GM23338 (cell line): ENCODE data around the gene NCOR2. TPM values are rescaled to one million over a fixed set of nuclear protein-coding genes. Genes with fewer than 3 reads are reported as not detected.

ENCODE experiments used
- ATAC-seq: fragments of 200-7000 bp; cut with Tn5 transposase; 3 replicates; pipeline ENCODE4 v1.9.1; 2020
- DNase-seq: peaks from one replicate; pipeline ENCODE4 v3.0.0-alpha.2; 2015; ENCODE audit warnings: low spot score
- H2AFZ ChIP-seq: fragments of 200-600 bp; sonication (generic); 2 replicates; pipeline ENCODE4 v1.8.0; 2016; ENCODE audit warnings: antibody characterized with exemption, mild to moderate bottlenecking, moderate library complexity
- H3F3A ChIP-seq: fragments of 200-600 bp; sonication (generic); replicated peaks from 2 replicates; pipeline ENCODE4 v1.8.0; 2017; ENCODE audit warnings: antibody characterized with exemption, mixed run types, low read depth
- H3K27ac ChIP-seq: fragments of 200-600 bp; sonication (generic); 2 replicates; pipeline ENCODE4 v1.6.1; 2016; ENCODE audit warnings: low read depth
- H3K27me3 ChIP-seq: fragments of 200-600 bp; sonication (generic); 2 replicates; pipeline ENCODE4 v1.8.0; 2016; ENCODE audit warnings: mild to moderate bottlenecking, mixed run types, moderate library complexity; ENCODE audit not compliant: insufficient read depth
- H3K36me3 ChIP-seq: fragments of 200-600 bp; sonication (generic); 2 replicates; pipeline ENCODE4 v1.8.0; 2016; ENCODE audit warnings: mild to moderate bottlenecking; ENCODE audit not compliant: insufficient read depth
- H3K4me1 ChIP-seq: fragments of 200-600 bp; sonication (generic); 2 replicates; pipeline ENCODE4 v1.8.0; 2016; ENCODE audit warnings: mild to moderate bottlenecking, moderate library complexity; ENCODE audit not compliant: insufficient read depth
- H3K4me2 ChIP-seq: fragments of 200-600 bp; sonication (generic); 2 replicates; pipeline ENCODE4 v1.7.1; 2017; ENCODE audit warnings: mixed run types
- H3K4me3 ChIP-seq: fragments of 200-600 bp; sonication (generic); 2 replicates; pipeline ENCODE4 v1.6.1; 2016; ENCODE audit warnings: mixed run types
- H3K79me2 ChIP-seq: fragments of 200-600 bp; sonication (generic); replicated peaks from 2 replicates; pipeline ENCODE4 v1.8.0; 2017; ENCODE audit warnings: mild to moderate bottlenecking; ENCODE audit not compliant: insufficient read depth
- H3K9me2 ChIP-seq: fragments of 200-600 bp; sonication (generic); 2 replicates; pipeline ENCODE4 v1.8.0; 2017; ENCODE audit not compliant: insufficient read depth
- H4K20me1 ChIP-seq: fragments of 200-600 bp; sonication (generic); replicated peaks from 2 replicates; pipeline ENCODE4 v1.8.0; 2017; ENCODE audit warnings: mild to moderate bottlenecking; ENCODE audit not compliant: insufficient read depth
- H3K27ac Mint-ChIP-seq: 2 replicates; pipeline ENCODE4 v1.8.0; 2020; ENCODE audit warnings: inconsistent platforms, mild to moderate bottlenecking, moderate library complexity, mixed read lengths
- H3K27me3 Mint-ChIP-seq: 3 replicates; pipeline ENCODE4 v1.8.0; 2022; ENCODE audit warnings: low read depth, mild to moderate bottlenecking, moderate library complexity, mixed read lengths, inconsistent platforms; ENCODE audit not compliant: insufficient read depth, poor library complexity
- H3K36me3 Mint-ChIP-seq: 3 replicates; pipeline ENCODE4 v1.8.0; 2021; ENCODE audit warnings: low read depth, mild to moderate bottlenecking, inconsistent platforms, moderate library complexity, mixed read lengths
- H3K4me1 Mint-ChIP-seq: 3 replicates; pipeline ENCODE4 v1.8.0; 2020; ENCODE audit warnings: mild to moderate bottlenecking, inconsistent platforms, mixed read lengths
- H3K4me3 Mint-ChIP-seq: 3 replicates; pipeline ENCODE4 v1.8.0; 2021; ENCODE audit warnings: moderate library complexity, mild to moderate bottlenecking, inconsistent platforms, mixed read lengths
- H3K9me3 Mint-ChIP-seq: 3 replicates; pipeline ENCODE4 v1.8.0; 2020; ENCODE audit warnings: moderate library complexity, mild to moderate bottlenecking, inconsistent platforms, mixed read lengths
- CTCF ChIP-seq, 2 experiments: fragments of 200-600 bp in 1 of 2; sonication (generic) in 1 of 2; conservative IDR thresholded peaks; 2 replicates each; pipeline versions ENCODE4 v1.5.1 to v1.6.1; 2016 to 2017; ENCODE audit warnings: antibody characterized with exemption in 2 of 2, low read depth in 2 of 2, mild to moderate bottlenecking in 2 of 2, moderate library complexity in 1 of 2
- EZH2 ChIP-seq: fragments of 200-600 bp; sonication (generic); IDR thresholded peaks from one replicate; pipeline ENCODE4 v1.8.0; 2017; ENCODE audit warnings: antibody characterized with exemption, mild to moderate bottlenecking, low read depth; ENCODE audit not compliant: unreplicated experiment
- EZH2phosphoT487 ChIP-seq: fragments of 200-600 bp; sonication (generic); IDR thresholded peaks from one replicate; pipeline ENCODE4 v1.8.1; 2018; ENCODE audit warnings: antibody characterized with exemption; ENCODE audit not compliant: unreplicated experiment
- JUNB ChIP-seq: IDR thresholded peaks from one replicate; pipeline ENCODE4 v1.6.1; 2016; ENCODE audit warnings: antibody characterized with exemption; ENCODE audit not compliant: unreplicated experiment
- NANOG ChIP-seq: IDR thresholded peaks from 2 replicates; pipeline ENCODE4 v1.6.1; 2016; ENCODE audit warnings: antibody characterized with exemption, borderline replicate concordance
- STAT1 ChIP-seq: IDR thresholded peaks from one replicate; pipeline ENCODE4 v1.6.1; 2016; ENCODE audit warnings: antibody characterized with exemption; ENCODE audit not compliant: unreplicated experiment
- ZNF114 ChIP-seq: fragments of 250-450 bp; sonication (Bioruptor Pico); IDR thresholded peaks from 2 replicates; pipeline ENCODE4 v1.5.0; 2020; ENCODE audit warnings: mild to moderate bottlenecking, moderate library complexity
- ZNF331 ChIP-seq: fragments of 250-450 bp; sonication (Bioruptor Pico); IDR thresholded peaks from 2 replicates; pipeline ENCODE4 v1.5.0; 2020; ENCODE audit warnings: low read depth, mild to moderate bottlenecking, moderate library complexity
- polyA plus RNA-seq: library from polyadenylated mRNA; unstranded; fragments of >200 nt; fragmentation: Nextera tagmentation; extraction: Ambion mirVana; gene quantifications from 2 replicates; pipeline ENCODE4 v1.2.1, GENCODE V29; 2016
- total RNA-seq: library from RNA; depleted of rRNA; stranded (reverse); fragments of >200 nt; shearing (Covaris generic); gene quantifications from 2 replicates; pipeline ENCODE4 v1.2.3, GENCODE V29; 2014
- TF ChIP-seq, protein P1 (sequence below): IDR thresholded peaks from 2 replicates; pipeline ENCODE4 v1.6.1; 2016; ENCODE audit warnings: antibody characterized with exemption
- TF ChIP-seq, protein P2 (sequence below): IDR thresholded peaks from one replicate; pipeline ENCODE4 v1.6.1; 2018; ENCODE audit warnings: antibody characterized with exemption; ENCODE audit not compliant: unreplicated experiment
- TF ChIP-seq, protein P3 (sequence below): fragments of 250-450 bp; sonication (Bioruptor Pico); IDR thresholded peaks from 2 replicates; pipeline ENCODE4 v1.5.0; 2020; ENCODE audit warnings: mild to moderate bottlenecking, moderate library complexity

NCOR2 gene
- total and polyA plus RNA-seq, 2 experiments from 2014 or later, result 69.6 to 190 TPM

DNA sequence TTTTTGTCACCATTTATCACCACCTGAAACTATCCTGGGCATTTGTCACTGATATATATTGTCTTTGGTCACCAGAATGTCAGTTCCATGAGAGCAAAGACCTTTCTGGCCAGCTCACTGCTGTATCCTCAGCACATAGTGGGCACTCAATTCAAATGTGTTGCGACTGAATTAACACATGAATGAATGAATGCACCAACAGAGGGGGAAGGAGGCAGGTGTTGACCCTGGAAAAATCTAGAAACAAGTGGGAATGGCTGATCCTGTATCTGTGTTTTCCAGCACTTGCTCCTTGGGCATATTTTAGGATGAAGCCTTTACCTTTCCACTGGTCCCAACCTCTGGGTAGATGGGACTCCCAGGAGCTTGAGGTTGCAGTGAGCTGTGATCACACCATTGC is 3.4 kb upstream of the NCOR2 start (continued):
- TF ChIP-seq, protein P1, sequence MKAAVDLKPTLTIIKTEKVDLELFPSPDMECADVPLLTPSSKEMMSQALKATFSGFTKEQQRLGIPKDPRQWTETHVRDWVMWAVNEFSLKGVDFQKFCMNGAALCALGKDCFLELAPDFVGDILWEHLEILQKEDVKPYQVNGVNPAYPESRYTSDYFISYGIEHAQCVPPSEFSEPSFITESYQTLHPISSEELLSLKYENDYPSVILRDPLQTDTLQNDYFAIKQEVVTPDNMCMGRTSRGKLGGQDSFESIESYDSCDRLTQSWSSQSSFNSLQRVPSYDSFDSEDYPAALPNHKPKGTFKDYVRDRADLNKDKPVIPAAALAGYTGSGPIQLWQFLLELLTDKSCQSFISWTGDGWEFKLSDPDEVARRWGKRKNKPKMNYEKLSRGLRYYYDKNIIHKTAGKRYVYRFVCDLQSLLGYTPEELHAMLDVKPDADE, result no peak
- TF ChIP-seq STAT1 (no peak), NANOG (no peak), JUNB (no peak)

- no peak for DNase-seq
- peak overlapping the region; percentile 63; the same call in 1 of the 2 replicates for H2AFZ ChIP-seq
- H3K4me1 Mint-ChIP-seq, result peaks cover 37% of the 10 kb centered on the region
- H3K4me1 ChIP-seq, result peaks cover 29% of the 10 kb centered on the region
- H3K4me3 ChIP-seq, result peak overlapping the region; percentile 84
- no peaks in the 10 kb centered on the region for H3K36me3 Mint-ChIP-seq
- peak overlapping the region; percentile 51 for H3K27ac ChIP-seq
- H3F3A ChIP-seq, result peaks cover 16% of the 10 kb centered on the region; the same call in 1 of the 2 replicates
- H4K20me1 ChIP-seq, result peaks cover 10% of the 10 kb centered on the region
- peaks cover 24% of the 10 kb centered on the region for H3K79me2 ChIP-seq
- peak overlapping the region; percentile 14; the same call in 2 of the 3 replicates for H3K4me3 Mint-ChIP-seq
- peaks cover 15% of the 10 kb centered on the region for H3K27me3 Mint-ChIP-seq
- no peaks in the 10 kb centered on the region for H3K9me2 ChIP-seq
- peak overlapping the region; percentile 51; the same call in 1 of the 2 replicates for H3K27ac Mint-ChIP-seq
- H3K36me3 ChIP-seq, result no peaks in the 10 kb centered on the region
- no peaks in the 10 kb centered on the region for H3K9me3 Mint-ChIP-seq
- H3K27me3 ChIP-seq, result no peaks in the 10 kb centered on the region
- H3K4me2 ChIP-seq, result peak overlapping the region; percentile 95
- no peak for ATAC-seq
- no peak for TF ChIP-seq EZH2
- TF ChIP-seq, protein P2, sequence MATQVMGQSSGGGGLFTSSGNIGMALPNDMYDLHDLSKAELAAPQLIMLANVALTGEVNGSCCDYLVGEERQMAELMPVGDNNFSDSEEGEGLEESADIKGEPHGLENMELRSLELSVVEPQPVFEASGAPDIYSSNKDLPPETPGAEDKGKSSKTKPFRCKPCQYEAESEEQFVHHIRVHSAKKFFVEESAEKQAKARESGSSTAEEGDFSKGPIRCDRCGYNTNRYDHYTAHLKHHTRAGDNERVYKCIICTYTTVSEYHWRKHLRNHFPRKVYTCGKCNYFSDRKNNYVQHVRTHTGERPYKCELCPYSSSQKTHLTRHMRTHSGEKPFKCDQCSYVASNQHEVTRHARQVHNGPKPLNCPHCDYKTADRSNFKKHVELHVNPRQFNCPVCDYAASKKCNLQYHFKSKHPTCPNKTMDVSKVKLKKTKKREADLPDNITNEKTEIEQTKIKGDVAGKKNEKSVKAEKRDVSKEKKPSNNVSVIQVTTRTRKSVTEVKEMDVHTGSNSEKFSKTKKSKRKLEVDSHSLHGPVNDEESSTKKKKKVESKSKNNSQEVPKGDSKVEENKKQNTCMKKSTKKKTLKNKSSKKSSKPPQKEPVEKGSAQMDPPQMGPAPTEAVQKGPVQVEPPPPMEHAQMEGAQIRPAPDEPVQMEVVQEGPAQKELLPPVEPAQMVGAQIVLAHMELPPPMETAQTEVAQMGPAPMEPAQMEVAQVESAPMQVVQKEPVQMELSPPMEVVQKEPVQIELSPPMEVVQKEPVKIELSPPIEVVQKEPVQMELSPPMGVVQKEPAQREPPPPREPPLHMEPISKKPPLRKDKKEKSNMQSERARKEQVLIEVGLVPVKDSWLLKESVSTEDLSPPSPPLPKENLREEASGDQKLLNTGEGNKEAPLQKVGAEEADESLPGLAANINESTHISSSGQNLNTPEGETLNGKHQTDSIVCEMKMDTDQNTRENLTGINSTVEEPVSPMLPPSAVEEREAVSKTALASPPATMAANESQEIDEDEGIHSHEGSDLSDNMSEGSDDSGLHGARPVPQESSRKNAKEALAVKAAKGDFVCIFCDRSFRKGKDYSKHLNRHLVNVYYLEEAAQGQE, result no peak
- TF ChIP-seq, protein P3, sequence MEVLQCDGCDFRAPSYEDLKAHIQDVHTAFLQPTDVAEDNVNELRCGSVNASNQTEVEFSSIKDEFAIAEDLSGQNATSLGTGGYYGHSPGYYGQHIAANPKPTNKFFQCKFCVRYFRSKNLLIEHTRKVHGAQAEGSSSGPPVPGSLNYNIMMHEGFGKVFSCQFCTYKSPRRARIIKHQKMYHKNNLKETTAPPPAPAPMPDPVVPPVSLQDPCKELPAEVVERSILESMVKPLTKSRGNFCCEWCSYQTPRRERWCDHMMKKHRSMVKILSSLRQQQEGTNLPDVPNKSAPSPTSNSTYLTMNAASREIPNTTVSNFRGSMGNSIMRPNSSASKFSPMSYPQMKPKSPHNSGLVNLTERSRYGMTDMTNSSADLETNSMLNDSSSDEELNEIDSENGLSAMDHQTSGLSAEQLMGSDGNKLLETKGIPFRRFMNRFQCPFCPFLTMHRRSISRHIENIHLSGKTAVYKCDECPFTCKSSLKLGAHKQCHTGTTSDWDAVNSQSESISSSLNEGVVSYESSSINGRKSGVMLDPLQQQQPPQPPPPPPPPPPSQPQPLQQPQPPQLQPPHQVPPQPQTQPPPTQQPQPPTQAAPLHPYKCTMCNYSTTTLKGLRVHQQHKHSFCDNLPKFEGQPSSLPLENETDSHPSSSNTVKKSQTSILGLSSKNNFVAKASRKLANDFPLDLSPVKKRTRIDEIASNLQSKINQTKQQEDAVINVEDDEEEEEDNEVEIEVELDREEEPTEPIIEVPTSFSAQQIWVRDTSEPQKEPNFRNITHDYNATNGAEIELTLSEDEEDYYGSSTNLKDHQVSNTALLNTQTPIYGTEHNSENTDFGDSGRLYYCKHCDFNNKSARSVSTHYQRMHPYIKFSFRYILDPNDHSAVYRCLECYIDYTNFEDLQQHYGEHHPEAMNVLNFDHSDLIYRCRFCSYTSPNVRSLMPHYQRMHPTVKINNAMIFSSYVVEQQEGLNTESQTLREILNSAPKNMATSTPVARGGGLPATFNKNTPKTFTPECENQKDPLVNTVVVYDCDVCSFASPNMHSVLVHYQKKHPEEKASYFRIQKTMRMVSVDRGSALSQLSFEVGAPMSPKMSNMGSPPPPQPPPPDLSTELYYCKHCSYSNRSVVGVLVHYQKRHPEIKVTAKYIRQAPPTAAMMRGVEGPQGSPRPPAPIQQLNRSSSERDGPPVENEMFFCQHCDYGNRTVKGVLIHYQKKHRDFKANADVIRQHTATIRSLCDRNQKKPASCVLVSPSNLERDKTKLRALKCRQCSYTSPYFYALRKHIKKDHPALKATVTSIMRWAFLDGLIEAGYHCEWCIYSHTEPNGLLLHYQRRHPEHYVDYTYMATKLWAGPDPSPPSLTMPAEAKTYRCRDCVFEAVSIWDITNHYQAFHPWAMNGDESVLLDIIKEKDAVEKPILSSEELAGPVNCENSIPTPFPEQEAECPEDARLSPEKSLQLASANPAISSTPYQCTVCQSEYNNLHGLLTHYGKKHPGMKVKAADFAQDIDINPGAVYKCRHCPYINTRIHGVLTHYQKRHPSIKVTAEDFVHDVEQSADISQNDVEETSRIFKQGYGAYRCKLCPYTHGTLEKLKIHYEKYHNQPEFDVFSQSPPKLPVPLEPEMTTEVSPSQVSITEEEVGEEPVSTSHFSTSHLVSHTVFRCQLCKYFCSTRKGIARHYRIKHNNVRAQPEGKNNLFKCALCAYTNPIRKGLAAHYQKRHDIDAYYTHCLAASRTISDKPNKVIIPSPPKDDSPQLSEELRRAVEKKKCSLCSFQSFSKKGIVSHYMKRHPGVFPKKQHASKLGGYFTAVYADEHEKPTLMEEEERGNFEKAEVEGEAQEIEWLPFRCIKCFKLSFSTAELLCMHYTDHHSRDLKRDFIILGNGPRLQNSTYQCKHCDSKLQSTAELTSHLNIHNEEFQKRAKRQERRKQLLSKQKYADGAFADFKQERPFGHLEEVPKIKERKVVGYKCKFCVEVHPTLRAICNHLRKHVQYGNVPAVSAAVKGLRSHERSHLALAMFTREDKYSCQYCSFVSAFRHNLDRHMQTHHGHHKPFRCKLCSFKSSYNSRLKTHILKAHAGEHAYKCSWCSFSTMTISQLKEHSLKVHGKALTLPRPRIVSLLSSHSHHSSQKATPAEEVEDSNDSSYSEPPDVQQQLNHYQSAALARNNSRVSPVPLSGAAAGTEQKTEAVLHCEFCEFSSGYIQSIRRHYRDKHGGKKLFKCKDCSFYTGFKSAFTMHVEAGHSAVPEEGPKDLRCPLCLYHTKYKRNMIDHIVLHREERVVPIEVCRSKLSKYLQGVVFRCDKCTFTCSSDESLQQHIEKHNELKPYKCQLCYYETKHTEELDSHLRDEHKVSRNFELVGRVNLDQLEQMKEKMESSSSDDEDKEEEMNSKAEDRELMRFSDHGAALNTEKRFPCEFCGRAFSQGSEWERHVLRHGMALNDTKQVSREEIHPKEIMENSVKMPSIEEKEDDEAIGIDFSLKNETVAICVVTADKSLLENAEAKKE, result no peak
- no peak for TF ChIP-seq JUNB
- no peak for TF ChIP-seq EZH2phosphoT487
- TF ChIP-seq ZNF331 (CRISPR knock-in tag), result no peak
- no peak for TF ChIP-seq STAT1
- no peak for TF ChIP-seq NANOG
- no peak for TF ChIP-seq CTCF (conservative IDR thresholded peaks at IDR 0.05; ENCODE audit: low read depth in 2 of 2)
- TF ChIP-seq ZNF114, result no peak
Observed at GRCh38 chr12:124569375-124570148, 2.1 kb upstream of the NCOR2 start.
